GM12892 (cell line): ENCODE results near the gene GJA4.

ENCODE experiments used
- DNase-seq: peaks from one replicate; pipeline ENCODE4 v3.0.0; 2011; ENCODE audit not compliant: insufficient read length
- FAIRE-seq: peaks from 2 replicates; lab custom pipeline; 2011; peaks lifted over from hg19 to GRCh38; lab: Jason Lieb, UNC
- POLR2A ChIP-seq: IDR thresholded peaks from 2 replicates; pipeline ENCODE4 v1.6.1; 2011; ENCODE audit warnings: low read depth, low read length, control low read depth
- POLR2AphosphoS5 ChIP-seq: IDR thresholded peaks from 2 replicates; pipeline ENCODE4 v1.6.1; 2011; ENCODE audit warnings: low read depth, low read length, control low read depth
- TAF1 ChIP-seq: IDR thresholded peaks from 2 replicates; pipeline ENCODE4 v1.6.1; 2011; ENCODE audit warnings: low read depth, mild to moderate bottlenecking, control low read depth, low read length, borderline replicate concordance

The GJA4 gene

GRCh38 chr1:34785231-34785874 lies 7.4 kb upstream of the GJA4 start:
- FAIRE-seq (no peak), DNase-seq (no peak)
- TF ChIP-seq TAF1 (no peak), POLR2AphosphoS5 (no peak), POLR2A (no peak)

GRCh38 chr1:34785875-34786470 lies 6.8 kb upstream of the GJA4 start:
- TF ChIP-seq POLR2A (no peak), POLR2AphosphoS5 (no peak), TAF1 (no peak)
- FAIRE-seq (no peak), DNase-seq (no peak)

- FAIRE-seq (peak; percentile 90), DNase-seq (peak; percentile 67)
Measured at GRCh38 chr1:34786521-34787325, 6.1 kb upstream of the GJA4 start.

GRCh38 chr1:34787461-34788420 lies 5.1 kb upstream of the GJA4 start:
- TF ChIP-seq POLR2AphosphoS5 (no peak), POLR2A (no peak), TAF1 (no peak)
- FAIRE-seq = no peak
- DNase-seq = no peak

More at GRCh38 chr1:34786521-34787325, 6.1 kb upstream of the GJA4 start:
- TF ChIP-seq POLR2AphosphoS5 (no peak), TAF1 (no peak), POLR2A (no peak)

- no peak for FAIRE-seq
- no peak for TF ChIP-seq POLR2AphosphoS5
- no peak for TF ChIP-seq POLR2A
- TF ChIP-seq TAF1 = no peak
Measured at GRCh38 chr1:34790985-34791384, 1.8 kb upstream of the GJA4 start.

GRCh38 chr1:34792424-34792823 lies 375 bp upstream of the GJA4 start:
- DNase-seq (no peak), FAIRE-seq (no peak)
- no peak for TF ChIP-seq POLR2AphosphoS5
- no peak for TF ChIP-seq TAF1
- no peak for TF ChIP-seq POLR2A

More at GRCh38 chr1:34790985-34791384, 1.8 kb upstream of the GJA4 start:
- no peak for DNase-seq

GRCh38 chr1:34794001-34794789 lies 1.4 kb downstream of the GJA4 start:
- DNase-seq = no peak
- TF ChIP-seq POLR2A = no peak
- TF ChIP-seq TAF1 = no peak
- TF ChIP-seq POLR2AphosphoS5 = no peak
- FAIRE-seq = no peak

- TF ChIP-seq POLR2AphosphoS5 (no peak), POLR2A (no peak), TAF1 (no peak)
- DNase-seq (no peak), FAIRE-seq (no peak)
Measured at GRCh38 chr1:34794790-34795180, 2.0 kb downstream of the GJA4 start.

- TF ChIP-seq POLR2AphosphoS5 (no peak), POLR2A (no peak), TAF1 (no peak)
- FAIRE-seq = no peak
- no peak for DNase-seq
Measured at GRCh38 chr1:34795916-34796315, 3.1 kb downstream of the GJA4 start.

GRCh38 chr1:34796990-34797389 lies 4.2 kb downstream of the GJA4 start:
- peak; percentile 48 for FAIRE-seq
- TF ChIP-seq POLR2AphosphoS5 (no peak), TAF1 (no peak), POLR2A (no peak)
- DNase-seq = no peak

GRCh38 chr1:34800214-34800613 lies 7.4 kb downstream of the GJA4 start:
- FAIRE-seq (no peak), DNase-seq (no peak)
- TF ChIP-seq TAF1 (no peak), POLR2A (no peak), POLR2AphosphoS5 (no peak)
